IMR-90 (cell line): ENCODE results near the gene OR9Q2. TPM values are rescaled to one million over a fixed set of nuclear protein-coding genes. Genes with fewer than 3 reads are reported as not detected.

Experiments
- ATAC-seq: fragments of 200-7000 bp; cut with Tn5 transposase; 2 replicates; pipeline ENCODE4 v1.9.1; 2020; ENCODE audit warnings: low read depth, mild to moderate bottlenecking, moderate library complexity
- BruUV-seq: library from RNA; stranded (reverse); fragments of 400-500 nt; replicated peaks from 2 replicates; lab custom pipeline; 2021; lab: Mats Ljungman, UMichigan
- CTCF ChIA-PET: fragments of 300-600 bp; formaldehyde crosslinking; extraction: SDS; loops from one replicate; lab custom pipeline; 2021; ENCODE audit warnings: antibody characterized with exemption; lab: Yijun Ruan, JAX
- POLR2A ChIA-PET: fragments of 300-600 bp; sonication (Branson Sonifier 250); formaldehyde crosslinking; loops from one replicate; lab custom pipeline; 2022; ENCODE audit warnings: antibody characterized with exemption; ENCODE audit not compliant: unreplicated experiment; lab: Charles Lee
- DNase-seq: peaks from one replicate; pipeline ENCODE4 v3.0.0; 2013
- H2AFZ ChIP-seq: replicated peaks from 2 replicates; pipeline ENCODE3; 2013; ENCODE audit warnings: low read length, mild to moderate bottlenecking; ENCODE audit not compliant: poor library complexity
- H2AK5ac ChIP-seq: 2 replicates; pipeline ENCODE4 v1.6.1; 2013; ENCODE audit warnings: low read depth, low read length, inconsistent platforms
- H2AK9ac ChIP-seq: replicated peaks from 2 replicates; pipeline ENCODE3; 2013; ENCODE audit warnings: mild to moderate bottlenecking, low read depth, low read length, moderate library complexity; ENCODE audit not compliant: poor library complexity
- H2BK120ac ChIP-seq: 2 replicates; pipeline ENCODE4 v1.6.1; 2013; ENCODE audit warnings: low read depth, low read length, inconsistent platforms
- H2BK15ac ChIP-seq: 3 replicates; pipeline ENCODE4 v1.6.1; 2013; ENCODE audit warnings: low read depth, low read length, inconsistent platforms
- H2BK20ac ChIP-seq: 2 replicates; pipeline ENCODE4 v1.6.1; 2013; ENCODE audit warnings: low read depth, mild to moderate bottlenecking, inconsistent platforms, low read length, moderate library complexity
- H2BK5ac ChIP-seq: 2 replicates; pipeline ENCODE4 v1.6.1; 2013; ENCODE audit warnings: mild to moderate bottlenecking, low read depth, low read length, inconsistent platforms; ENCODE audit not compliant: poor library complexity, severe bottlenecking
- H3K14ac ChIP-seq: replicated peaks from 2 replicates; pipeline ENCODE4 v1.6.1; 2013; ENCODE audit warnings: low read depth, low read length, inconsistent platforms
- H3K18ac ChIP-seq: 2 replicates; pipeline ENCODE4 v1.6.1; 2013; ENCODE audit warnings: low read depth, low read length, control low read depth
- H3K23ac ChIP-seq: 2 replicates; pipeline ENCODE4 v1.6.1; 2013; ENCODE audit warnings: low read depth, low read length, inconsistent platforms
- H3K27ac ChIP-seq: 2 replicates; pipeline ENCODE4 v1.5.1; 2013; ENCODE audit warnings: mild to moderate bottlenecking, control low read depth, low read length; ENCODE audit not compliant: insufficient read depth
- H3K27me3 ChIP-seq: 2 replicates; pipeline ENCODE4 v1.6.1; 2013; ENCODE audit warnings: low read length; ENCODE audit not compliant: control insufficient read depth, insufficient read depth
- H3K36me3 ChIP-seq: 2 replicates; pipeline ENCODE4 v1.6.1; 2013; ENCODE audit warnings: low read length, mixed read lengths; ENCODE audit not compliant: control insufficient read depth, insufficient read depth
- H3K4ac ChIP-seq: 2 replicates; pipeline ENCODE4 v1.6.1; 2013; ENCODE audit warnings: low read depth, low read length, inconsistent platforms
- H3K4me1 ChIP-seq: 2 replicates; pipeline ENCODE4 v1.6.1; 2013; ENCODE audit warnings: low read length, mixed read lengths; ENCODE audit not compliant: control insufficient read depth, insufficient read depth
- H3K4me2 ChIP-seq: 2 replicates; pipeline ENCODE4 v1.6.1; 2013; ENCODE audit warnings: low read depth, mild to moderate bottlenecking, control low read depth, low read length, moderate library complexity
- H3K4me3 ChIP-seq: 2 replicates; pipeline ENCODE4 v1.5.1; 2013; ENCODE audit warnings: low read depth, mild to moderate bottlenecking, control low read depth, low read length, moderate library complexity; ENCODE audit not compliant: insufficient read depth
- H3K56ac ChIP-seq: 2 replicates; pipeline ENCODE4 v1.6.1; 2013; ENCODE audit warnings: low read length, inconsistent platforms; ENCODE audit not compliant: insufficient read depth; ENCODE audit errors: extremely low read depth
- H3K79me1 ChIP-seq, 2 experiments: 2 replicates each; pipeline ENCODE4 v1.6.1; 2013; ENCODE audit warnings: low read length in 2 of 2, inconsistent platforms in 1 of 2, low read depth in 1 of 2
- H3K9ac ChIP-seq: 2 replicates; pipeline ENCODE4 v1.6.1; 2013; ENCODE audit warnings: low read depth, low read length, control low read depth
- H3K9me1 ChIP-seq: 2 replicates; pipeline ENCODE4 v1.6.1; 2013; ENCODE audit warnings: low read length, inconsistent platforms; ENCODE audit not compliant: insufficient read depth
- H3K9me3 ChIP-seq: 2 replicates; pipeline ENCODE4 v1.6.1; 2013; ENCODE audit warnings: low read length; ENCODE audit not compliant: control insufficient read depth, insufficient read depth
- H4K20me1 ChIP-seq: 2 replicates; pipeline ENCODE4 v1.6.1; 2013; ENCODE audit warnings: low read length, inconsistent platforms; ENCODE audit not compliant: insufficient read depth
- H4K5ac ChIP-seq: 2 replicates; pipeline ENCODE4 v1.6.1; 2013; ENCODE audit warnings: mild to moderate bottlenecking, low read depth, low read length, control low read depth
- H4K8ac ChIP-seq, 2 experiments: 2 replicates each; pipeline ENCODE4 v1.6.1; 2013; ENCODE audit warnings: low read depth in 2 of 2, low read length in 2 of 2, control low read depth in 1 of 2, inconsistent platforms in 1 of 2
- H4K91ac ChIP-seq: 2 replicates; pipeline ENCODE4 v1.6.1; 2013; ENCODE audit warnings: low read depth, low read length, inconsistent platforms; ENCODE audit not compliant: insufficient read depth
- BHLHE40 ChIP-seq: fragments of 150-350 bp; IDR thresholded peaks from 2 replicates; pipeline ENCODE4 v1.6.1; 2016; ENCODE audit warnings: mild to moderate bottlenecking, low read depth, low read length
- CEBPB ChIP-seq: IDR thresholded peaks from 2 replicates; pipeline ENCODE4 v1.6.1; 2012; ENCODE audit warnings: low read depth, low read length, improper control_type of control experiment
- CHD1 ChIP-seq: IDR thresholded peaks from 2 replicates; pipeline ENCODE4 v1.6.1; 2012; ENCODE audit warnings: low read depth, low read length, improper control_type of control experiment
- ELK1 ChIP-seq: fragments of 150-350 bp; IDR thresholded peaks from 2 replicates; pipeline ENCODE4 v1.6.1; 2016; ENCODE audit warnings: low read depth, mild to moderate bottlenecking, low read length, moderate library complexity, borderline replicate concordance
- MAFK ChIP-seq: IDR thresholded peaks from 2 replicates; pipeline ENCODE4 v1.6.1; 2012; ENCODE audit warnings: low read depth, low read length, improper control_type of control experiment
- MAZ ChIP-seq: IDR thresholded peaks from 2 replicates; pipeline ENCODE4 v1.6.1; 2012; ENCODE audit warnings: low read depth, mild to moderate bottlenecking, low read length, improper control_type of control experiment, moderate library complexity, borderline replicate concordance
- POLR2A ChIP-seq: IDR thresholded peaks from 2 replicates; pipeline ENCODE4 v1.6.1; 2012; ENCODE audit warnings: mild to moderate bottlenecking, low read depth, low read length
- RCOR1 ChIP-seq: IDR thresholded peaks from 2 replicates; pipeline ENCODE4 v1.6.1; 2012; ENCODE audit warnings: mild to moderate bottlenecking, low read length, improper control_type of control experiment; ENCODE audit not compliant: insufficient replicate concordance
- WGBS, 2 experiments: methylation state at CpG; one replicate each; pipeline versions ENCODE4 v1.1.5 to v1.1.7; 2013; ENCODE audit warnings: missing lambda C conversion rate in 2 of 2; ENCODE audit not compliant: insufficient read length in 1 of 2; ENCODE audit errors: extremely low coverage in 2 of 2; 5-methylcytosine and 5-hydroxymethylcytosine counted together
- dilution Hi-C: fragments of 300-500 bp; cut with HindIII; formaldehyde crosslinking; loops from one replicate; pipeline ENCODE4 v1.14.3; 2018; ENCODE audit warnings: low sequenced_read_pairs; ENCODE audit not compliant: unreplicated experiment
- in situ Hi-C: fragments of 300-500 bp; cut with MboI; formaldehyde crosslinking; loops from 3 replicates; pipeline ENCODE4 v1.14.3; 2019; ENCODE audit warnings: low sequenced_read_pairs, inconsistent platforms, mixed read lengths
- intact Hi-C: fragments of 100-400 bp; cut with micrococcal nuclease; formaldehyde crosslinking; loops from 2 replicates; pipeline ENCODE4 v1.10.0; 2022
- polyA plus RNA-seq, 3 experiments: library from polyadenylated mRNA; depleted of rRNA; stranded (reverse); fragments of >200 nt; gene quantifications; 2 replicates each; pipeline ENCODE4 v1.2.3, GENCODE V29; 2012; ENCODE audit warnings: low replicate concordance in 1 of 3
- total RNA-seq: library from RNA; depleted of rRNA; stranded (reverse); fragments of >200 nt; gene quantifications from 2 replicates; pipeline ENCODE4 v1.2.3, GENCODE V29; 2012
- TF ChIP-seq, protein P1 (sequence below): conservative IDR thresholded peaks from 2 replicates; pipeline ENCODE4 v1.5.1; 2012; ENCODE audit warnings: mild to moderate bottlenecking, low read depth, low read length, improper control_type of control experiment
- TF ChIP-seq, protein P2 (sequence below): fragments of 150-350 bp; IDR thresholded peaks from 2 replicates; pipeline ENCODE4 v1.6.1; 2017; ENCODE audit warnings: mild to moderate bottlenecking, antibody characterized with exemption, low read length, low read depth

OR9Q2 gene
- total and polyA plus RNA-seq, 2 of the 4 experiments (the other 2 are of a cell fraction): not detected

DNA sequence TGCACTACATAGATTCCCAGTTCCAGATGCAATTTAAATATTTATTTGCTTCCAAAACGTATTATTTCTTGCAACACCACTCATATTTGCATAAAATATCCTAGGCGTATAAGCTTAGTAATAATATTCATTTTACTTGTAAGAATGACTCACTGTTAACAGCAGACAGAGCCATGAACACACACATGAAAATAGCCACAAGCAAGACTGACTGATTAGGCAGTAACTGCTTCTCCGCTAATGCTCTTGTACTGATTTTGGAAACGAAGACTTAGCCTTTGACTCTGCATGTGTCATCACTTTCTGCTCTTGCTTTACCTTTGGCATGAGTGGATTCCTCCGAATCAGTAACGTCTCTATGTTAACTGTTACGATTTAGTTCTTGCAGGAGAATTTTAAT is 33.9 kb downstream of the OR9Q2 start:
- H3K9ac ChIP-seq: no peak overlapping the region
- H3K9me3 ChIP-seq: no peaks in the 10 kb centered on the region; the same call in 1 of the 2 replicates
- H3K14ac ChIP-seq: no peak overlapping the region
- CTCF ChIA-PET: no interaction called here
- in situ Hi-C loops: no loop called here
- H4K5ac ChIP-seq: no peak overlapping the region
- no peak overlapping the region for H3K18ac ChIP-seq
- H3K36me3 ChIP-seq: no peaks in the 10 kb centered on the region
- intact Hi-C loops: no loop called here
- no peaks in the 10 kb centered on the region for H3K79me1 ChIP-seq
- H4K8ac ChIP-seq: no peak overlapping the region
- no peak overlapping the region for H3K4me2 ChIP-seq
- no peak overlapping the region for H3K4me3 ChIP-seq
- BruUV-seq: no TSS peak
- no peaks in the 10 kb centered on the region for H4K20me1 ChIP-seq
- H2BK15ac ChIP-seq: no peak overlapping the region
- H2AFZ ChIP-seq: no peak overlapping the region
- TF ChIP-seq, protein P1, sequence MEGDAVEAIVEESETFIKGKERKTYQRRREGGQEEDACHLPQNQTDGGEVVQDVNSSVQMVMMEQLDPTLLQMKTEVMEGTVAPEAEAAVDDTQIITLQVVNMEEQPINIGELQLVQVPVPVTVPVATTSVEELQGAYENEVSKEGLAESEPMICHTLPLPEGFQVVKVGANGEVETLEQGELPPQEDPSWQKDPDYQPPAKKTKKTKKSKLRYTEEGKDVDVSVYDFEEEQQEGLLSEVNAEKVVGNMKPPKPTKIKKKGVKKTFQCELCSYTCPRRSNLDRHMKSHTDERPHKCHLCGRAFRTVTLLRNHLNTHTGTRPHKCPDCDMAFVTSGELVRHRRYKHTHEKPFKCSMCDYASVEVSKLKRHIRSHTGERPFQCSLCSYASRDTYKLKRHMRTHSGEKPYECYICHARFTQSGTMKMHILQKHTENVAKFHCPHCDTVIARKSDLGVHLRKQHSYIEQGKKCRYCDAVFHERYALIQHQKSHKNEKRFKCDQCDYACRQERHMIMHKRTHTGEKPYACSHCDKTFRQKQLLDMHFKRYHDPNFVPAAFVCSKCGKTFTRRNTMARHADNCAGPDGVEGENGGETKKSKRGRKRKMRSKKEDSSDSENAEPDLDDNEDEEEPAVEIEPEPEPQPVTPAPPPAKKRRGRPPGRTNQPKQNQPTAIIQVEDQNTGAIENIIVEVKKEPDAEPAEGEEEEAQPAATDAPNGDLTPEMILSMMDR: no peak
- TF ChIP-seq BHLHE40: no peak
- no peak for TF ChIP-seq ELK1
- no peak for TF ChIP-seq CEBPB
- no peak for TF ChIP-seq CHD1
- no peak for TF ChIP-seq POLR2A
- TF ChIP-seq, protein P2, sequence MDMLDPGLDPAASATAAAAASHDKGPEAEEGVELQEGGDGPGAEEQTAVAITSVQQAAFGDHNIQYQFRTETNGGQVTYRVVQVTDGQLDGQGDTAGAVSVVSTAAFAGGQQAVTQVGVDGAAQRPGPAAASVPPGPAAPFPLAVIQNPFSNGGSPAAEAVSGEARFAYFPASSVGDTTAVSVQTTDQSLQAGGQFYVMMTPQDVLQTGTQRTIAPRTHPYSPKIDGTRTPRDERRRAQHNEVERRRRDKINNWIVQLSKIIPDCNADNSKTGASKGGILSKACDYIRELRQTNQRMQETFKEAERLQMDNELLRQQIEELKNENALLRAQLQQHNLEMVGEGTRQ: no peak
- TF ChIP-seq RCOR1: no peak
- TF ChIP-seq MAFK: no peak
- no peak for TF ChIP-seq MAZ
- H3K56ac ChIP-seq: no peak overlapping the region
- H2BK120ac ChIP-seq: no peak overlapping the region
- H3K27ac ChIP-seq: no peak overlapping the region
- no peaks in the 10 kb centered on the region for H3K27me3 ChIP-seq
- H2BK20ac ChIP-seq: no peak overlapping the region
- no peak overlapping the region for H3K4ac ChIP-seq
- H2AK5ac ChIP-seq: no peak overlapping the region
- no peak overlapping the region for H4K91ac ChIP-seq
- WGBS, 2 experiments: no CpG with 5 or more reads among the region's 7 CpGs
- H3K4me1 ChIP-seq: no peaks in the 10 kb centered on the region
- no peak overlapping the region for H2AK9ac ChIP-seq
- peak; percentile 41 for DNase-seq
- H3K9me1 ChIP-seq: no peaks in the 10 kb centered on the region
- dilution Hi-C loops: no loop called here
- no peak overlapping the region for H2BK5ac ChIP-seq
- peak; percentile 42 for ATAC-seq
- POLR2A ChIA-PET: no interaction called here
- no peak overlapping the region for H3K23ac ChIP-seq
